Hematopoietic multipotent progenitor cell treated with erythropoietin and hydrocortisone succinate and interleukin-3 and kit ligand, for 17 days (in vitro differentiated cells): Measurements from ENCODE around the gene CXCL3.

Experiments used
- DNase-seq: peaks from one replicate; pipeline ENCODE4 v3.0.0-alpha.2; 2015; ENCODE audit warnings: low spot score

The CXCL3 gene

GRCh38 chr4:74013264-74013663, 25.2 kb downstream of the CXCL3 start:
- no peak for DNase-seq

DNA sequence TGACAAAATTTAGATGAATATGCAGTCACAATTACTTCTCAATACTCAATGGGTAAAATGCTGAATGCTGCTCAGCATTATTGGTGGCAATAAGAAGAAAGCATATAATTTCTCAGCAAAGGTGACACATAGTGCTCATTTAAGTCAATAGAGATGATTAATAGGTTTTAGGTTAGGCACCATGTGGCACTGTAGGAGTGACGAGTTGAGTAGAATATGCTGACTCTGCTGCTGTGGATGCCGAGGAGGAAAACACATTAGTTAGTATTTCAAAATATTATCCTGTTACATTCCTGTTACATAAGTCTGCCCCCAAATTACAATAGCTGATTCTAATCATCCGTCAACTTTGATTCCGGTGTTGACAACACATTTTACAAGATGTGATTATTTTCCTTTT, 26.4 kb downstream of the CXCL3 start:
- no peak for DNase-seq

DNA sequence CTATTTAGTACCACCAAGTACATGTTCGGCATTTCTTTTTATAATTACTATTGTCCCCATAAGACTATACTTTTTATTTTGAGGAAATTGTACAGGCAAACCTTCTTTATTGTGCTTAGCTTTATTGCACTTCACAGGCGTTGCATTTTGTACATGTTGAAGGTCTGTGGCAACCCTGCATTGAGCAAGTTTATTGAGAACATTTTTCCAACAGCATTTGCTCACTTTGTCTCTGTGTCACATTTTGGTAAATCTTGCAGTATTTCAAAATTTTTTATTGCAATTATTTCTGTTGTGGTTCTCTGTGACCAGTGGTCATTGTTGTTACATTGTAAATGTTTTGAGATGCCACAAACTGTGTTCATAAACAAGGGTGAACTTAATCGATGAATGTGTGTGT, 29.2 kb downstream of the CXCL3 start:
- no peak for DNase-seq

DNA sequence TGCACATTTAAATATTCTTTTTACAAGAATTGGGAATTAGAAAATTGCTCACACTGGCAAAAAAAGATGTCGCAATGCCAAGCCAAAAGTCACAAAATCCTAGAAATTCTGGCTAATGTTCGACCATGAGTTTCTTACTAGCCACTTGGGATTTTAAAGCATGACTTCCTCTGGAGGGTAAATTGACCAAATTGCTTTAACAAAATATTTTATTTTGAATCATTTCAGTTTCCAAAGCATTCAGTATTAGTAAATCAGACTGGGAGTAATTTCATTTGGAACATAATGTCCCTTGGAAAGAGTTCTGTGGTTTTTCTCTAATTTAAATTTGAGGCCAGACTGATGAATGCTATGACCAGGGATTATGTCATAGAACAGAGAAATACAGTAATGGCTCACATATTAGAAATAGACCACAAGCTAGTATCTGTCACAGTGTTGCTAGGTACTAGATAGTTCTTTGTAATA, 32.4 kb downstream of the CXCL3 start:
- no peak for DNase-seq

DNA sequence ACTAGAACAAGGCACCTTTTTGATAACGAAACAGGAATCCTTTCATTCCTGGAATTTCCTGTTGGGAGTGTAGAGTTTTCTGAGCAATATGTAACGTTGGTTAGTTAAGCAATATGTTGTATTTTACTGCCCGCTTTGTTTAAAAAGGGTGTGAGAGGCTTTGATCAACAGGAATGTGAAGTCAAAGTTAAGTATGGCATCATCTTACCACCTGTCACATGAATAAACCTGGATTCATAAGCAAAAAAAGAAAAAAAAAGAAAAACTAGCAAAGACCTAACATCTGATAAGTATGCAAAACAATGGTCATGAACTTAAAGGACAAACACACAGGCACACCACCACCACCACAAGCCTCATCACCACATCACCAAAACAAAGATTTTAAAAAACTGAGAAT, 33.0 kb downstream of the CXCL3 start:
- no peak for DNase-seq

GRCh38 chr4:74004668-74005067, 33.8 kb downstream of the CXCL3 start:
- DNase-seq: no peak

- DNase-seq: no peak
Observed at GRCh38 chr4:74000301-74000700, 38.2 kb downstream of the CXCL3 start.

GRCh38 chr4:73998040-73999011, 40.2 kb downstream of the CXCL3 start, which contains the start of gene CXCL5:
CXCL5 (minus strand) TSS chr4:73998677; CDS start chr4:73998581, 96 bp downstream.
- no peak for DNase-seq

GRCh38 chr4:73992050-73992449, 46.4 kb downstream of the CXCL3 start:
- DNase-seq: no peak

DNA sequence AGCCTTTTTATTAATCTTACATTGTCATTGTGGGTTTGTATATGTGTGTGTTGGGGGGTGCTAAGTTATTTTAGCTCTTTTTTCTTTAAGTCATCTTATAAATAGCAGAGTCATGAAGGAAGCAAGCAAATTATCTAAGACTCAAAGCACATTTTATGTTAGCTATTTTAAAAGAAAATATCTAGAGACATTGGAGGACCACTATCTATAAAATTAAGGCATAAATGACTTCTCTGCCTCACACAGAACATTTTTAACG, 46.8 kb downstream of the CXCL3 start:
- no peak for DNase-seq

DNA sequence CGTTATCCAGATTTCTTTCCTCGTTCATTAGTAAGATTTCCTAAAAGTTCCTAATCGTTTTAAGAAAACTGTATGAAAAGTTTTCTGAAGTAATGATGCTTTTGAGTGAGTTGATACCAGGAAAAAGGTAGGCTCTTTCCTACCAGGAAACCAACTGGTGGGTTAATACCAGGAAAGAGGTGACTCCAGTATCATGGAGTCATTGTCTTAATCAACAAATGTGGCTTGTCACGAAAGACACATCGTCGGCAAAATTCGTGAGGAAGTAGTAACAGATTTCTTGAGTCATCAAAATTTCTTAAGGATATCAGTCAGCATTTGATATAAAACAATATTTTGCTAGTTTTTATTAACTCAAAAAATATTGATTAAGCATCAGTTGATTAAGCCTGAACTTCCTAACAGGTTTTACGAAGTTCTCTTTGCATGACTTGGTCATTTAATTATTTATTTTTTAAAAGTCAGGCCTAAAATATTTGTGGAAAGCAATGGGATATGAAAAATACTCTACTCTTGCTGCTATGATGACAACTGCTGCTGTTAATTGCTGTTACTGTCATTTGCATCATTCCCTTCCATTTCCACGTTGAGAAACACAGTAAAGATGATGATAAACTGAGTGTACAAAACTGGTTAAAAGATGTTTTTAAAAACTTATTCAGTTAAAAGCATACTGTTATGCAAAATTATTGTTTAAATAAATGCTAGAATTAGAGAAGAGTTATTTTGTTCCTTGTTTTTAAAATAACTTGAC, 47.3 kb downstream of the CXCL3 start:
- DNase-seq: no peak

DNA sequence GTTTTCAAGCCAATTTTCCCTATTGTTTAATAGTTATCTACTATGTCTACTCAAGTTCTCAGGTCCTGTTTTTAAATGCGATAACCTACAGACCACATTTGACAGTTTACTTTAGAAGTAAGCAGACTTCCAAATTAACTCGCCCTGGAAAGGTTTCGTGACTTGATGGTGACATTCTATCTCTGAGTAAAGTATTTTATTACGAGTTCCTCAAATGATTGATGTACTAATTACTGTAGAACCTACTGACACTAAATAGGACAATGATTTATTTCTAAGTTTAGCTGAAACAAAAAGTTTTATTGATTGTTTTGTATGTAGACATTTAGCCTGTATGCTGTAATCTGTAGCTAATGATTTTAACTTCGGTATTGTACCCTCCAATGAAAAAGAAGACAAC, 48.6 kb downstream of the CXCL3 start:
- no peak for DNase-seq

DNA sequence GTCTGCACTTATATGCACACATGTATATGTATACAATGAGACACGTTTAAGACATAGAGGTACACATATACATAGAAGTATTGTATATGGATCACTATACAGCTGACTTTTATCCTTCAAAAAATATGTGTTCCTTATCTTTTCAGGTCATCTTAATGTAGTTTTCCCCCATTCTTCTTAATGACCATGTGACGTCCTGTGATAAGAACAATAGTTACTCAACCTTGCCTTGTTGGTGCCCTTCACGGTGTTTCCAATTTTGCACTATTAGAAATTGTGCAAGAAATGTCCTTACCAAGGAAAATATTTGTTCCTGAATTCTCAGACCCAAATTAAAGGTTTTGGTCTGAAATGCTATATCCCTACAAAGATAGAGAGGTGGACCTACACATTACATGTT, 49.5 kb downstream of the CXCL3 start:
- DNase-seq: no peak

DNA sequence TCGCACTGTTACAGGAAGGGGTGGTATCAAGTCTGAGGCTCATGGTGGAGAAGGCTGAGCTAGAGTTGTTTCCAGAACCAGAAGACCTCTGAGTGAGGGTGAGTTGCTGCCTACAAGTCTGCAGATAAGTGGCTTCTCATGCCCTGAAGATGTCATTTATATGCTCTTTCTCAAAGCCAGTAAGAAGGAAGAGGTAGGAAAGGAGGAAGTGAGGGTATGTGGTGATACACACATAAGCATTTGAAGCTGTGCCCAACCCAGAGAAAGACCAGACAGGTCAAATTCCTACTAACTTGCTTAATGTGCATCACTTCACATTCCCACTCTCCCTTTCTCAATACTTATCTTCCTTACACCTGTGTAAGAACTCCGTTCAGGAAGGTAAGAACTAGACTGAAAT, 50.4 kb downstream of the CXCL3 start, which contains the start of gene PPBP:
Gene PPBP (minus strand): TSS at position 130 of the 400 bp plus-strand sequence. CDS start 87 bp downstream, at position 43.
- no peak for DNase-seq
